ENCODE data around the gene CTSE.

CTSE gene

GRCh38 chr1:205967554-205968335 lies 56.0 kb downstream of the CTSE start:
- DNase-seq, result no peak

- DNase-seq, result no peak
Measured at GRCh38 chr1:205965036-205965884, 58.4 kb downstream of the CTSE start.

GRCh38 chr1:205963352-205964155 lies 60.1 kb downstream of the CTSE start:
- DNase-seq, result no peak

GRCh38 chr1:205962821-205963221 lies 60.9 kb downstream of the CTSE start:
- no peak for DNase-seq

DNA sequence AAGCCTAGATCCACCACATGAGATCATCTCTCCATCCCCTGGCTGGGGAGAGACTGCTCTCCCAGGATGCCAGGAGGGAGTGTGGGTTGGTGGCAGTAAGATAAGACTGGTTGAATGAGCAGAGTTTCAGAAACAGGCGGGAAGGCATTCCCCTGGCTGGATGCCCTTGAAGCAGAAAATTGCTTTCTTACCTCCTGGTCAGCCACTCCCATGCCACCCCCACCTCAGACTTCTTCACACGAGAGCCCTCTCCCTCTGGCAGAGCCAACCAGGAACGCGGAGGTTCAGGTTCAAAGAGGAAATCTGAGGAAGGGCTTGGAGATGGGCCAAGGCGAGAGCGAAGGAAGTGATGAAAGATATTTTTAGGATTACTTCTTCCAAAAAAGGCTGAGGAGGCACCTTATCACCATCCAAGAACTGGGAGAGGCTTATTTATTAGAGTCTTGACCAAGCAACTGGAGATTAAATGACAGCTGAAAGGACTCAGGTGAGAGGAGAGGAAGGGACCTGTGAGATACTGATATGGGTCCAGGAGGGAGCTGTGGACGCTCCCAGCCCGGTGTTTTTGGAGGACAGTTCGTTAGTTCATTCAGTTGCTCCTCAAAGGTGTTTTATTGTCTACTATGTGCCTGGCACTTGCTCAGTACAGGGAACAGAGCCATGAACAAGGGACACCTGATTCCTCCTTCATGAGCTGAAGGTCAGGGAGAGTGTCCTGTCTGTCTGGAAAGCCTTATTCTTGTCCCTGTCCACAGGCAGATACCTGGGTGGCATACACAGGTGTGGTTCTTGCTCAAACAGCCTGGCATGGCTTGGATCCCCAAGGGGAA lies 61.5 kb downstream of the CTSE start:
- no peak for DNase-seq

- no peak for DNase-seq
Measured at GRCh38 chr1:205961405-205961804, 62.3 kb downstream of the CTSE start.

DNA sequence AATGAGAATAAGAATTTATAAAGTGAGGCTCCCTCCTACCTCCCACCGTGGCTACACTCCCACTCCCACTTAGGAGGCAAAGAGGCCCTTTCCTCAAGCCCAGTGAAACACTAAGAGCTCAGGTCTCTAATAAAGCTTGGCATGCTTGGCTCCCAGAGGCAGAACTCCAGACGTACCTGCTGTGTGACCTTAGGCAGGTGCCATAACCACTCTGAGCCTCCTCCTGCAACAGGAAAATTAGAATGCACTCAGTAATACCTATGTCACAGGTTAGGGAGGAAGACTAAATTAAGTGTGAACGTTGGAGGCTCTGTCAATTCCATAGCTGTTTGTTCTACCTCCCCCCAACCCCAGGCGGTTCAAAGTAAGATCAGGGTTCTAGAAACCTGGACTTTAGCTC lies 63.9 kb downstream of the CTSE start:
- no peak for DNase-seq
